ENCODE measurements around the gene GPC5.

Gene GPC5

DNA sequence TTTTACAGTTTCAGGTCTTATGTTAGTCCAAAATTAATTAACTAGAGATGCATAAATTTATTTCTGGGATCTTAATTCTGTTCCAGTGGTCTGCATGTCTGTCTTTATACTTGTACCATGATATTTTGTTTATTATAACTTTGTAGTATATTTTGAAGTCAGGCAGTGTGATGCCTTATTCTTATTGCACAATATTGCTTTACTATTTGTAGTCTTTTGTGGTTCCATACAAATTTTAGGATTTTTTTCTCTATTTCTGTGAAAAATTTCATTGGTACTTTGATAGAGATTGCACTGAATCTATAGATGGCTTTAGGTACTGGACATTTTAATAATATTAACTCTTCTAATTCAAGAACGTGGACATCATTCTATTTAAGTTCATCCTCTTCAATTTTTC, 304.0 kb downstream of the GPC5 start:
- Histone ChIP-seq H3K4me1 (ENCODE audit: control insufficient read depth, insufficient read depth, low read length) (no peaks in the 10 kb centered on the region), H3K9me3 (ENCODE audit: control insufficient read depth, insufficient read depth, low read depth, low read length) (no peaks in the 10 kb centered on the region), H3K36me3 (ENCODE audit: control insufficient read depth in 2 of 2, insufficient read depth in 1 of 2, low read length in 2 of 2) (no peaks in the 10 kb centered on the region), H3K4me3 (ENCODE audit: low read depth, low read length) (no peak overlapping the region), H3K27ac (ENCODE audit: extremely low read depth, low read depth, low read length) (no peak overlapping the region)
- TF ChIP-seq GFI1B (tag by site-specific recombination; IDR thresholded peaks at IDR 0.05): no peak
- no peak for TF ChIP-seq SCRT1 (tag by site-specific recombination; IDR thresholded peaks at IDR 0.05; ENCODE audit: borderline replicate concordance)
- CTCF ChIA-PET: no interaction called here
- POLR2A ChIA-PET: no interaction called here

- TF ChIP-seq ZNF416 (tag by site-specific recombination; IDR thresholded peaks at IDR 0.05) (no peak), GFI1B (tag by site-specific recombination; IDR thresholded peaks at IDR 0.05) (no peak), OVOL3 (tag by site-specific recombination; IDR thresholded peaks at IDR 0.05) (no peak), ZNF350 (tag by site-specific recombination; IDR thresholded peaks at IDR 0.05) (no peak), KLF10 (tag by site-specific recombination; IDR thresholded peaks at IDR 0.05) (no peak), ZNF155 (tag by site-specific recombination; IDR thresholded peaks at IDR 0.05) (no peak), ZNF48 (tag by site-specific recombination; IDR thresholded peaks at IDR 0.05) (no peak), ZNF530 (tag by site-specific recombination; IDR thresholded peaks at IDR 0.05; ENCODE audit: low read depth) (no peak), ZNF639 (tag by site-specific recombination; IDR thresholded peaks at IDR 0.05) (no peak), ZNF2 (tag by site-specific recombination; IDR thresholded peaks at IDR 0.05) (no peak), KLF7 (tag by site-specific recombination; IDR thresholded peaks at IDR 0.05; ENCODE audit: borderline replicate concordance) (no peak), ZNF214 (tag by site-specific recombination; IDR thresholded peaks at IDR 0.05; ENCODE audit: borderline replicate concordance) (no peak), ZNF133 (tag by site-specific recombination; IDR thresholded peaks at IDR 0.05) (no peak), ZNF654 (tag by site-specific recombination; IDR thresholded peaks at IDR 0.05; ENCODE audit: low read depth) (no peak)
- TF ChIP-seq, protein P1, sequence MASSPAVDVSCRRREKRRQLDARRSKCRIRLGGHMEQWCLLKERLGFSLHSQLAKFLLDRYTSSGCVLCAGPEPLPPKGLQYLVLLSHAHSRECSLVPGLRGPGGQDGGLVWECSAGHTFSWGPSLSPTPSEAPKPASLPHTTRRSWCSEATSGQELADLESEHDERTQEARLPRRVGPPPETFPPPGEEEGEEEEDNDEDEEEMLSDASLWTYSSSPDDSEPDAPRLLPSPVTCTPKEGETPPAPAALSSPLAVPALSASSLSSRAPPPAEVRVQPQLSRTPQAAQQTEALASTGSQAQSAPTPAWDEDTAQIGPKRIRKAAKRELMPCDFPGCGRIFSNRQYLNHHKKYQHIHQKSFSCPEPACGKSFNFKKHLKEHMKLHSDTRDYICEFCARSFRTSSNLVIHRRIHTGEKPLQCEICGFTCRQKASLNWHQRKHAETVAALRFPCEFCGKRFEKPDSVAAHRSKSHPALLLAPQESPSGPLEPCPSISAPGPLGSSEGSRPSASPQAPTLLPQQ (tag by site-specific recombination; IDR thresholded peaks at IDR 0.05): no peak
- Histone ChIP-seq H3K4me1 (ENCODE audit: control insufficient read depth, insufficient read depth, low read length) (no peaks in the 10 kb centered on the region), H3K9me3 (ENCODE audit: control insufficient read depth, insufficient read depth, low read depth, low read length) (no peaks in the 10 kb centered on the region), H3K36me3 (ENCODE audit: control insufficient read depth in 2 of 2, insufficient read depth in 1 of 2, low read length in 2 of 2) (no peaks in the 10 kb centered on the region), H3K4me3 (ENCODE audit: low read depth, low read length) (no peak overlapping the region), H3K27ac (ENCODE audit: extremely low read depth, low read depth, low read length) (no peak overlapping the region)
- POLR2A ChIA-PET: no interaction called here
- CTCF ChIA-PET: no interaction called here
These were observed 306.0 kb downstream of the GPC5 start for GRCh38 chr13:91704398-91704797.

DNA sequence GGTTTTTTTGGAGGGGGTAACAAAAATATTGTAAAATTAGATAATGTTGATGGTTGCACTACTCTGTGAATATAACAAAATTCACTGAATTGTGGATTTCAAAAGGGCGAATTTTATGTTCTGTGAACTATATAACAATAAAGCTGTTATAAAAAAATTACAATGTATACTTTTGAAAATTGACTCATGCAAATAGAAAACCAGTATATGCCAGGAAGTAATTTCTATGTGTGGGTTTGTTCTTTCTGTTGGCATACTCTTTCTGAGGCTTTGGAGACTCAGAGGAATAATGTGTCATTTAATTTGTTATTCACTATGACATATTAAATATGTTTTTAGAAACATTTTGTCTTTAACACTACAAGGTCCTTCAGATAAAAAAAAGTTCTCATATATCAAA, 310.1 kb downstream of the GPC5 start:
- no peak overlapping the region for H3K4me3 ChIP-seq (ENCODE audit: low read depth, low read length)
- ChIA-PET CTCF (no interaction called here), POLR2A (no interaction called here)
- H3K4me1 ChIP-seq (ENCODE audit: control insufficient read depth, insufficient read depth, low read length): no peaks in the 10 kb centered on the region
- no peak overlapping the region for H3K27ac ChIP-seq (ENCODE audit: extremely low read depth, low read depth, low read length)
- H3K36me3 ChIP-seq (ENCODE audit: control insufficient read depth in 2 of 2, insufficient read depth in 1 of 2, low read length in 2 of 2): no peaks in the 10 kb centered on the region
- H3K9me3 ChIP-seq (ENCODE audit: control insufficient read depth, insufficient read depth, low read depth, low read length): no peaks in the 10 kb centered on the region
- TF ChIP-seq ZNF704 (tag by site-specific recombination; IDR thresholded peaks at IDR 0.05) (no peak), ZNF239 (tag by site-specific recombination; IDR thresholded peaks at IDR 0.05) (no peak), ZNF792 (tag by site-specific recombination; IDR thresholded peaks at IDR 0.05) (no peak), ZNF121 (tag by site-specific recombination; IDR thresholded peaks at IDR 0.05) (no peak), WT1 (tag by site-specific recombination; IDR thresholded peaks at IDR 0.05) (no peak), ZNF514 (tag by site-specific recombination; IDR thresholded peaks at IDR 0.05) (no peak), ZNF639 (tag by site-specific recombination; IDR thresholded peaks at IDR 0.05) (no peak), ZNF10 (tag by site-specific recombination; IDR thresholded peaks at IDR 0.05) (no peak), ZNF529 (tag by site-specific recombination; IDR thresholded peaks at IDR 0.05; ENCODE audit: insufficient replicate concordance) (no peak)

All from HEK293 (cell line).